KMS-11 (cell line): ENCODE measurements around the gene TET3.

ENCODE experiments used
- H2AFZ ChIP-seq: fragments of 200-600 bp; sonication (generic); 2 replicates; pipeline ENCODE4 v1.6.1; 2016; ENCODE audit warnings: antibody characterized with exemption, mixed run types, low read depth
- H3K27ac ChIP-seq: fragments of 200-600 bp; sonication (generic); 2 replicates; pipeline ENCODE4 v1.6.1; 2016; ENCODE audit warnings: mild to moderate bottlenecking, mixed run types
- H3K27me3 ChIP-seq: fragments of 200-600 bp; sonication (generic); 2 replicates; pipeline ENCODE4 v1.6.1; 2017; ENCODE audit warnings: mild to moderate bottlenecking, low read depth, mixed run types, moderate library complexity; ENCODE audit not compliant: insufficient read depth
- H3K36me3 ChIP-seq: fragments of 200-600 bp; sonication (generic); 2 replicates; pipeline ENCODE4 v1.6.1; 2017; ENCODE audit warnings: mild to moderate bottlenecking, mixed run types; ENCODE audit not compliant: insufficient read depth
- H3K4me1 ChIP-seq: fragments of 200-600 bp; sonication (generic); 2 replicates; pipeline ENCODE4 v1.6.1; 2016; ENCODE audit warnings: mild to moderate bottlenecking, low read depth, mixed run types; ENCODE audit not compliant: poor library complexity, severe bottlenecking
- H3K4me2 ChIP-seq: fragments of 200-600 bp; sonication (generic); 2 replicates; pipeline ENCODE4 v1.7.0; 2016; ENCODE audit warnings: mild to moderate bottlenecking, mixed run types
- H3K4me3 ChIP-seq: fragments of 200-600 bp; sonication (generic); IDR thresholded peaks from 2 replicates; pipeline ENCODE4 v1.6.1; 2017; ENCODE audit warnings: low read depth, low read length, mixed read lengths; ENCODE audit not compliant: insufficient read depth
- H3K79me2 ChIP-seq: fragments of 200-600 bp; sonication (generic); 2 replicates; pipeline ENCODE4 v1.6.1; 2016; ENCODE audit warnings: low read depth, mixed run types; ENCODE audit not compliant: insufficient read depth
- H3K9ac ChIP-seq: fragments of 200-600 bp; sonication (generic); 2 replicates; pipeline ENCODE4 v1.6.1; 2016; ENCODE audit warnings: mild to moderate bottlenecking, mixed run types
- H4K20me1 ChIP-seq: fragments of 200-600 bp; sonication (generic); 2 replicates; pipeline ENCODE4 v1.6.1; 2016; ENCODE audit warnings: mild to moderate bottlenecking, mixed run types; ENCODE audit not compliant: insufficient read depth
- CTCF ChIP-seq: fragments of 200-600 bp; sonication (generic); conservative IDR thresholded peaks from 2 replicates; pipeline ENCODE4 v1.6.1; 2017; ENCODE audit warnings: low read depth, mild to moderate bottlenecking, antibody characterized with exemption, low read length, moderate library complexity, mixed read lengths

TET3 gene

GRCh38 chr2:73946215-73946614 is 38.5 kb upstream of the TET3 start:
- Histone ChIP-seq H3K36me3 (peaks cover 26% of the 10 kb centered on the region; the same call in 1 of the 2 replicates), H3K27ac (no peak overlapping the region)

GRCh38 chr2:73946666-73947065 is 38.0 kb upstream of the TET3 start:
- peaks cover 26% of the 10 kb centered on the region; the same call in 1 of the 2 replicates for H3K79me2 ChIP-seq
- no peak overlapping the region for H3K9ac ChIP-seq
- no peak overlapping the region for H2AFZ ChIP-seq
- H3K36me3 ChIP-seq: peaks cover 26% of the 10 kb centered on the region; the same call in 1 of the 2 replicates
- no peak overlapping the region for H3K27ac ChIP-seq
- no peak overlapping the region for H3K4me3 ChIP-seq
- H3K4me1 ChIP-seq: no peaks in the 10 kb centered on the region
- H3K27me3 ChIP-seq: no peaks in the 10 kb centered on the region
- TF ChIP-seq CTCF: no peak
- H4K20me1 ChIP-seq: no peaks in the 10 kb centered on the region
- H3K4me2 ChIP-seq: no peak overlapping the region

More at GRCh38 chr2:73946215-73946614, 38.5 kb upstream of the TET3 start:
- Histone ChIP-seq H2AFZ (no peak overlapping the region), H3K4me3 (no peak overlapping the region), H3K9ac (no peak overlapping the region), H3K27me3 (no peaks in the 10 kb centered on the region), H4K20me1 (no peaks in the 10 kb centered on the region), H3K79me2 (peaks cover 26% of the 10 kb centered on the region; the same call in 1 of the 2 replicates), H3K4me1 (no peaks in the 10 kb centered on the region), H3K4me2 (no peak overlapping the region)
- no peak for TF ChIP-seq CTCF

GRCh38 chr2:73947412-73948018 is 37.2 kb upstream of the TET3 start:
- Histone ChIP-seq H4K20me1 (no peaks in the 10 kb centered on the region), H3K4me2 (no peak overlapping the region), H3K9ac (no peak overlapping the region), H3K79me2 (peaks cover 21% of the 10 kb centered on the region; the same call in 1 of the 2 replicates), H3K27me3 (no peaks in the 10 kb centered on the region), H2AFZ (no peak overlapping the region), H3K36me3 (peaks cover 26% of the 10 kb centered on the region; the same call in 1 of the 2 replicates), H3K4me1 (no peaks in the 10 kb centered on the region), H3K27ac (no peak overlapping the region), H3K4me3 (no peak overlapping the region)
- TF ChIP-seq CTCF: no peak

GRCh38 chr2:73949802-73950201 is 34.9 kb upstream of the TET3 start:
- Histone ChIP-seq H3K4me3 (no peak overlapping the region), H2AFZ (no peak overlapping the region), H3K27ac (no peak overlapping the region), H3K4me2 (no peak overlapping the region), H3K79me2 (peaks cover 7% of the 10 kb centered on the region; the same call in 1 of the 2 replicates), H3K4me1 (no peaks in the 10 kb centered on the region), H4K20me1 (no peaks in the 10 kb centered on the region), H3K27me3 (no peaks in the 10 kb centered on the region), H3K36me3 (peaks cover 26% of the 10 kb centered on the region; the same call in 1 of the 2 replicates), H3K9ac (no peak overlapping the region)
- no peak for TF ChIP-seq CTCF
